GM19099 (cell line): Measurements from ENCODE around the gene VWA3B.

ENCODE experiments used
- POLR2A ChIP-seq: IDR thresholded peaks from 3 replicates; pipeline ENCODE4 v1.6.1; 2011; ENCODE audit warnings: low read depth; ENCODE audit not compliant: insufficient read length; ENCODE audit errors: extremely low read depth

VWA3B gene

DNA sequence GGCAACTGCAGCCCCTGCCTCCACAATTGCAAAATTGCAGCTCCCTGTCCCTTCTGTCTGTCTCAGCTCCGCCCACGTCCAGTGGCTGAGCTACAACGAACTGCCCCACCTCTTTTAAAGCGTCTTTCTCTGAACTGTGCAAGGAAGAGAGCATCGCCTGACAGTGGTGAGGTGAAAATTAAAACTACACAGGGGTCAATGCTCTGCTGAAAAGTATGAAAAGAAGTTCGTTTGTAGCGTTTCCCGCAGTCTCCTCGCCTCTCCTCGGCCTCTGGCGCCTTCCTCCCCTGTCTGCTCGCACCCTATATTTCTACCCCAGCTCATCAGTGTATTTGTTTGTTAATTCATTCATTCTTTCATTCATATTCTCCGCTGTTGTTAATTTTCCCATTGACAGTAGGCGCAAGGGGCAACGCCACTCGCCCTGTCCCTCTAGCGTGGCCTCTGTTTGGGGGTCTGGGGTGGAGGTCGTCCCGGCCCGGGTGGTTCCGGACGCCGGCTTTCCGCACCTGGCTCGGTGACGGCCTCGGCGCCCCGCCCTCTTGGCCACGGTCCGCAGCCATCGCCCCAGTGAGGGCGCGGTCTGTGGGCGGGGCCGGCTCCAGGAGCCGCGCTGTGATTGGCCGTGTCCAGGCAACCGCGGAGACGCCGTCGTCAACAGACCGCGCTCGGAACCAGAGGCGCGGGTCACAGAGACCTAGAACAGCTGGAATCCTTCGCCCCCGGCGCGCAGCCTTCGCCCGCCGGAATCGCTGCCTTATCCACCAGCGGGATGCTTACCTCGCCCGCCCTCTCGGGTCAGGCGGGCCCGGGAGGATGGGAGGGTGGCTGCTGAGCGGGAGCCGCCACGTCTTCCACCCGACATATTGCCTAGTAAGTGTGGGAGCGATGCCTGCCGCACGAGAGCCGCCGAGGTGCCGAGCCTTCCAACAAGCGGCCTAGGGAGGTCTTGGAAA, at the start of gene VWA3B:
TSS of gene VWA3B (plus strand) at position 677 of the 956 bp plus-strand sequence. CDS start 5,926 bp downstream, outside the sequence.
- TF ChIP-seq POLR2A, result no peak

DNA sequence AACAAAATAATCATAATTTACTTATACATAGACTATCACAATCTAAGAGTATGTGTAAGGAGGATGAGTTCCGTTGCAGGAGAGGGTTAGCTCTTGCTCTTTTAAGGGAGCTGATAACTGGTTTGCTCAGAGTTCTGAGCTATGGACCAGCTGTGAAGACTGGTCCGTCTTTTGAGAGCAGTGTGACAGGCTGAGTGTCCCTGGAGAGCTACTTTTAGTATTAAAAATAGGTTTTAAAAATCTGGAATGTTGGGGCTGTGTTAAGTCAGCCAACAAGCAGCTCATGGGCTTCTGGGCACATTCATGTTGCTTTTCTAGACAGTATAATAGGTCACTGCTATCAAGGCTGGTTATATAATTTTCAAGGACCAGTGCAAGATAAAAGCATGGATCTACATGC, 49.8 kb upstream of the VWA3B start:
- no peak for TF ChIP-seq POLR2A

DNA sequence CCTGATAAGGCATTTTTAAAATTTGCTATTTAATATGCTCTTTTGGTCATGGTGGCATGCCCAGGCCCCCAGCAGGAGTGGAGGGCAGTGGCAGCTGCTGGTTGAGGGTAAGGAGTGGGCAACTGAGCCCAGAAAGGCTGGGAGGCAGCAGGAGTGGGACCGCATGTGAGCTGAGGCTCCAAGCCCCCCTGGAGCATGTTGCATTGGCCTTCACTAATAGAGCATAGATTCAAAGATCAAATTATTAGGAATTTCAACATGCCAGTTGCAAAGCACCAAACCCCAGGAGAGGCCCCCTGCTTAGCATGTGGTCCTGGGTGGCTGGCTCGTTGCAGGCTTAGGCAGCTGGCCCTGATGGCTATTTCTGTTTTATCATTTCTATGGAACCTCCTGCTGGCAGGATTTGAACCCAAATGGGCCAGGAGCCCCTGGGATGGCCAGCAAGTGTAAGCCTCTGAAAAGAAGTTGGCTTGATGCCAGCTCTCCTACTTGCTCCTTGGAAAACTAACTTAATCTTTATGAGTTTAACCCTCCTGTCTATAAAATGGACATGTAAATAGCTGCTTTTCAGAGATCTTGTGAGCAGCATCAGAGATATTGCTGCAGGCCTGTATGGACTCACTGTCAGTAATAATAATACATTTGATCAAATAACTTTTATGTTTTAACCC, 49.2 kb upstream of the VWA3B start:
- TF ChIP-seq POLR2A, result no peak

- no peak for TF ChIP-seq POLR2A
Measured at GRCh38 chr2:98039085-98039756, 47.7 kb upstream of the VWA3B start.

DNA sequence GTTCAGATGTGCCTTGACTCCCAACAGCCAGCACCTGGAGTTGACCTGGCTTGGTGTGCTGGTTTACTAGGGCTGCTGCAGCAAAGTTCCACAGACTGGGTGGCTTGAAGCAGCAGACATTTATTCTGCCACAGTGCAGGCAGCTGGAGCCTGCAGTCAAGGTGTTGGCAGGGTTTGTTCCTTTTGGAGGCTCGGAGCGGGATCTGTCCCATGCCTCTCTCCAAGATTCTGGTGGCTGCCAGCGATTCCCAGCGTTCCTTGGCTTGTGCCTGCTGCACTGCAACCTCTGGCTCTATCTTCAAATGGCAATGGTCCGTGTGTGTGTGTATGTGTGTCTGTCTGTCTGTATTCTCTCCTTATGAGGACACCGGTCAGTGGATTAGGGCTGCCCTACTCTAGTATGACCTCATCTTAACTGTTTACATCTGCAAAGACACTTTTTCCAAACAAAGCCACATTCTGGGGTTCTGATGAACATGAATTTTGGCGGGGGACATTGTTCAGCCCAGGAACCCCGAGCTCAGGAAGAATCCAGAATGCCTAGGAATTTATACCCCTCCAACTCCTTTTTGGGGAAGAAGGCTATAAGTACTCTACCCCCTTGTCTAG, 46.5 kb upstream of the VWA3B start:
- TF ChIP-seq POLR2A, result no peak

- TF ChIP-seq POLR2A, result no peak
Measured at GRCh38 chr2:98043101-98043500, 43.9 kb upstream of the VWA3B start.

GRCh38 chr2:98050070-98050469, 36.9 kb upstream of the VWA3B start:
- no peak for TF ChIP-seq POLR2A

GRCh38 chr2:98058191-98058975, 28.6 kb upstream of the VWA3B start:
- TF ChIP-seq POLR2A, result no peak

DNA sequence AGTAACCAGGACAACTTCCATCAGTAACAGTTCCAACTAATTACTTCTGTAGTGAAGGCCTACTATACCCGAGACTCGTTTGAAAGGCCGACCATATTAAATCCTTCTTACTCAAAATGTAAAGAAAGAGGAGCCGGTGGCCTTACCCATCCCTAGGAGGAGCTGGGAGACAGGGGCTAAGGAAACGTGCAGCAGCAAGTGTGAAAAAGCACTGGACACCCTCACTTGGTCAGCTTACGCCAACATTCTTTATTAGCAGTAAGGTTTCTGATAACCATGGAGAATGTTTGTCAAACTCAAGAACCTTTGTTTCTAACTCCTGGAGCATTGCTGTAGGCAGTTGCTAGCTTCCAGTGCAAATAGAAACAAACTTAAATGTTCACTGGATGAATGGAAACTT, 26.7 kb upstream of the VWA3B start:
- no peak for TF ChIP-seq POLR2A

GRCh38 chr2:98063291-98063854, 23.6 kb upstream of the VWA3B start:
- TF ChIP-seq POLR2A, result no peak

GRCh38 chr2:98065808-98066207, 21.2 kb upstream of the VWA3B start:
- no peak for TF ChIP-seq POLR2A

GRCh38 chr2:98067160-98067559, 19.8 kb upstream of the VWA3B start:
- no peak for TF ChIP-seq POLR2A

DNA sequence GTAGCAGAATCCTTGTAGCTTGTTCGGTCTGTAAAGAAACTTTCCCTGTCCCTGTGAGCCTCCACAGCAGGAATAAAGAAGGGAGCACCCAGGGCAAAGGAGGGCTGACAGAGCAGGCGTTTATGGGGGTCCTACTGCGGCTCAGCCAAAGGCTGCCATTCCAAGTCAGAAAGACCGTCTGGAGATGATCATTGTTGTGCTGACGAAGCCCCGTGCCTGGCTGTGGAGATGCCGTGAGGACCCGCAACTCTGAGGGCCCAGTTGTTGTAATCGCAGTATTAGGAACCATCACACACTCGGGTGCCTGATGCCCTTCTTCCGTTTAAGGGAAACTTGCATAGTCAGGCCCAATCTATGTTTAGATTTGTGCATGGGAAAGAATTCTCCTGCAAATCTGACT, 16.9 kb upstream of the VWA3B start:
- no peak for TF ChIP-seq POLR2A

DNA sequence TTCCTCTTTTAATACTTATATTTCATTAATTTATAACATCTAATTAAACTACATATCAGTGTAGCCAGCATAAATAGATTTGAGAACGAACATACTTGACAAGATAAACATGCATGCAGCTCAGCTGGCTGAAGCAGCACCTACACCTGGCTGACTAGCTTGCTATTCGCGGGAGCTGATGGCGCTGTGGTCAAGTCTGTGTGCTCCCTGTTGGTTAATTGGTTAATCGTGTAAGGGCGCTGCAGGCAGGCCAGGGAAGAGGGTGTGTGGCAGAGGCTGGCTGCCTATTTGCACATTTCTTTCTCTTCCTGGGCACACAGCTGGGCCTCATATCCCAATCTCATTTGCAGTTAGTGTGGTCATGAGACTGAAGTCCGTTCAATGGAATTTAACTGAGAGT, 14.5 kb upstream of the VWA3B start:
- no peak for TF ChIP-seq POLR2A
